Upper lobe of left lung (tissue), 6 donors: Measurements from ENCODE around the gene TNS3. TPM values are rescaled to one million over a fixed set of nuclear protein-coding genes. Genes with fewer than 3 reads are reported as not detected.

Source experiments
- ATAC-seq, 2 donors: fragments of 200-7000 bp; cut with Tn5 transposase; one replicate each; pipeline ENCODE4 v1.9.1; 2022; ENCODE audit warnings: mild to moderate bottlenecking in 2 of 2, moderate library complexity in 2 of 2; ENCODE audit not compliant: low FRiP score in 2 of 2
- DNase-seq, 2 donors: peaks; one replicate each; pipeline ENCODE4 v3.0.0-alpha.2; 2019 to 2020
- H3K27ac ChIP-seq, 4 donors: fragments of 200-600 bp; sonication (generic); one replicate each; pipeline ENCODE4 v1.5.1; 2016 to 2019
- H3K27me3 ChIP-seq, 4 donors: fragments of 200-600 bp; sonication (generic); one replicate each; pipeline ENCODE4 v1.5.1; 2017 to 2019
- H3K36me3 ChIP-seq, 4 donors: fragments of 200-600 bp; sonication (generic); one replicate each; pipeline ENCODE4 v1.5.1; 2016 to 2019
- H3K4me1 ChIP-seq, 4 donors: fragments of 200-600 bp; sonication (generic); one replicate each; pipeline ENCODE4 v1.5.1; 2018 to 2019
- H3K4me3 ChIP-seq, 4 donors: fragments of 200-600 bp; sonication (generic); one replicate each; pipeline ENCODE4 v1.5.1; 2017 to 2019; ENCODE audit warnings: mild to moderate bottlenecking in 2 of 4, moderate library complexity in 1 of 4
- H3K9me3 ChIP-seq, 4 donors: fragments of 200-600 bp; sonication (generic); one replicate each; pipeline ENCODE4 v1.5.1; 2018 to 2019
- CTCF ChIP-seq, 6 experiments: fragments of 450-650 bp in 4 of 6; fragments of 200-600 bp in 2 of 6; sonication (generic) in 2 of 6; IDR thresholded peaks; one replicate each; pipeline ENCODE4 v1.5.1; 2016 to 2019; ENCODE audit warnings: antibody characterized with exemption in 6 of 6
- EP300 ChIP-seq, 4 donors: sonication (generic); formaldehyde crosslinking; IDR thresholded peaks; one replicate each; pipeline ENCODE4 v1.5.1; 2017; ENCODE audit warnings: antibody characterized with exemption in 4 of 4, control low read depth in 2 of 4
- POLR2A ChIP-seq, 4 donors: fragments of 450-650 bp; IDR thresholded peaks; one replicate each; pipeline ENCODE4 v1.5.1; 2016 to 2017; ENCODE audit warnings: antibody characterized with exemption in 4 of 4, mild to moderate bottlenecking in 2 of 4
- POLR2AphosphoS5 ChIP-seq, 2 donors: sonication (generic); formaldehyde crosslinking; IDR thresholded peaks; one replicate each; pipeline ENCODE4 v1.5.1; 2017; ENCODE audit warnings: antibody characterized with exemption in 2 of 2
- WGBS, 2 donors: methylation state at CpG; one replicate each; pipeline ENCODE4 v1.1.5; 2017 to 2018; 5-methylcytosine and 5-hydroxymethylcytosine counted together
- total RNA-seq, 6 donors: library from RNA; depleted of rRNA in 4 of 6; stranded (reverse); fragments of >200 nt in 4 of 6; gene quantifications; one replicate each; pipeline versions ENCODE4 v1.1.0 to v1.2.1, GENCODE V29; 2016 to 2021
- donor health status: DM: no; HTN: no; CAD: no; lungs with moderate emphysema.
- donor health status: DM: no; HTN: yes; CAD: no; lungs with severe emphysema.

TNS3 gene
- total RNA-seq, 6 donors from 2014 or later: 90.6 to 266 (median 143) TPM

GRCh38 chr7:47553309-47553708 lies 28.6 kb downstream of the TNS3 start:
- H3K27ac ChIP-seq: no peak overlapping the region
- no peaks in the 10 kb centered on the region for H3K36me3 ChIP-seq

GRCh38 chr7:47552621-47553020 lies 29.3 kb downstream of the TNS3 start:
- WGBS, 2 donors: 57 to 78% methylated on average over 3 of the region's 3 CpGs
- no peak overlapping the region for H3K27ac ChIP-seq
- H3K4me1 ChIP-seq: peaks cover 17 to 44% (median 24%) of the 10 kb centered on the region in 4 donors
- H3K4me3 ChIP-seq: no peak overlapping the region
- ATAC-seq: peak in 1 of 2 donors; percentile 64
- no peak for DNase-seq
- H3K9me3 ChIP-seq: no peaks in the 10 kb centered on the region
- no peaks in the 10 kb centered on the region for H3K27me3 ChIP-seq
- H3K36me3 ChIP-seq: no peaks in the 10 kb centered on the region
- no peak for TF ChIP-seq CTCF (IDR thresholded peaks at IDR 0.05)
- TF ChIP-seq EP300 (IDR thresholded peaks at IDR 0.05): no peak
- TF ChIP-seq POLR2AphosphoS5 (IDR thresholded peaks at IDR 0.05): no peak
- TF ChIP-seq POLR2A (IDR thresholded peaks at IDR 0.05): no peak

More at GRCh38 chr7:47553309-47553708, 28.6 kb downstream of the TNS3 start:
- Histone ChIP-seq H3K9me3 (no peaks in the 10 kb centered on the region), H3K27me3 (no peaks in the 10 kb centered on the region), H3K4me3 (no peak overlapping the region), H3K4me1 (peaks cover 18 to 49% (median 30%) of the 10 kb centered on the region in 4 donors)
- whole genome bisulfite sequencing, 2 donors: 92 to 94% methylated on average over 2 of the region's 2 CpGs
- DNase-seq (no peak), ATAC-seq (no peak)
- TF ChIP-seq CTCF (IDR thresholded peaks at IDR 0.05) (no peak), POLR2AphosphoS5 (IDR thresholded peaks at IDR 0.05) (no peak), POLR2A (IDR thresholded peaks at IDR 0.05) (no peak), EP300 (IDR thresholded peaks at IDR 0.05) (no peak)

- WGBS, 2 donors: 79 to 83% methylated on average over 12 of the region's 12 CpGs
- DNase-seq (no peak), ATAC-seq (peak in 1 of 2 donors; percentile 84)
- no peak overlapping the region for H3K4me3 ChIP-seq
- H3K9me3 ChIP-seq: no peaks in the 10 kb centered on the region
- peak overlapping the region in 1 of 4 donors; percentile 8 for H3K27ac ChIP-seq
- H3K27me3 ChIP-seq: no peaks in the 10 kb centered on the region
- H3K36me3 ChIP-seq: no peaks in the 10 kb centered on the region
- TF ChIP-seq POLR2AphosphoS5 (IDR thresholded peaks at IDR 0.05) (no peak), CTCF (IDR thresholded peaks at IDR 0.05) (no peak)
- peaks cover 10 to 37% (median 17%) of the 10 kb centered on the region in 4 donors for H3K4me1 ChIP-seq
These were observed 30.1 kb downstream of the TNS3 start for GRCh38 chr7:47551668-47552440.

GRCh38 chr7:47550788-47551470 lies 31.0 kb downstream of the TNS3 start:
- peaks cover 2 to 30% (median 13%) of the 10 kb centered on the region in 4 donors for H3K4me1 ChIP-seq
- WGBS, 2 donors: 76 to 84% methylated on average over 4 to 11 of the region's 11 CpGs
- no peak for DNase-seq
- no peaks in the 10 kb centered on the region for H3K36me3 ChIP-seq
- H3K9me3 ChIP-seq: no peaks in the 10 kb centered on the region
- TF ChIP-seq CTCF (IDR thresholded peaks at IDR 0.05) (no peak), POLR2AphosphoS5 (IDR thresholded peaks at IDR 0.05) (no peak), POLR2A (IDR thresholded peaks at IDR 0.05) (no peak), EP300 (IDR thresholded peaks at IDR 0.05) (no peak)
- ATAC-seq: peak in 1 of 2 donors; percentile 55
- H3K4me3 ChIP-seq: no peak overlapping the region
- H3K27ac ChIP-seq: no peak overlapping the region
- no peaks in the 10 kb centered on the region for H3K27me3 ChIP-seq
